NCI-H2227 (cell line): ENCODE results near the gene E2F6.

ENCODE experiments used
- DNase-seq: peaks from one replicate; lab custom pipeline; 2025; ENCODE audit not compliant: unreplicated experiment; lab: John Stamatoyannopoulos, UW

Gene E2F6

GRCh38 chr2:11465485-11466306 is at the start of gene E2F6:
TSS of gene E2F6 (minus strand) at chr2:11466161. CDS start at chr2:11465879, 282 bp downstream.
- peak; percentile 97 for DNase-seq

GRCh38 chr2:11515490-11515981 is 49.6 kb upstream of the E2F6 start:
- DNase-seq, result no peak

- DNase-seq, result no peak
Observed at GRCh38 chr2:11514904-11515303, 48.9 kb upstream of the E2F6 start.

- DNase-seq, result no peak
Observed at GRCh38 chr2:11514081-11514730, 48.2 kb upstream of the E2F6 start.

GRCh38 chr2:11513319-11513718 is 47.4 kb upstream of the E2F6 start:
- no peak for DNase-seq

GRCh38 chr2:11512431-11512830 is 46.5 kb upstream of the E2F6 start:
- DNase-seq, result no peak

- DNase-seq, result no peak
Observed at GRCh38 chr2:11509657-11510360, 43.8 kb upstream of the E2F6 start.

- no peak for DNase-seq
Observed at GRCh38 chr2:11508279-11508678, 42.3 kb upstream of the E2F6 start.

- no peak for DNase-seq
Observed at GRCh38 chr2:11507517-11507916, 41.6 kb upstream of the E2F6 start.

- DNase-seq, result no peak
Observed at GRCh38 chr2:11506611-11506969, 40.6 kb upstream of the E2F6 start.

- DNase-seq, result no peak
Observed at GRCh38 chr2:11505652-11506610, 40.0 kb upstream of the E2F6 start.

GRCh38 chr2:11503354-11503927 is 37.5 kb upstream of the E2F6 start:
- no peak for DNase-seq

GRCh38 chr2:11502740-11503292 is 36.9 kb upstream of the E2F6 start:
- DNase-seq, result no peak

GRCh38 chr2:11500702-11501303 is 34.8 kb upstream of the E2F6 start:
- DNase-seq, result no peak

GRCh38 chr2:11499081-11499743 is 33.3 kb upstream of the E2F6 start:
- no peak for DNase-seq

- no peak for DNase-seq
Observed at GRCh38 chr2:11498543-11499034, 32.6 kb upstream of the E2F6 start.

GRCh38 chr2:11495844-11496681 is 30.1 kb upstream of the E2F6 start:
- peak; percentile 53 for DNase-seq

- DNase-seq, result no peak
Observed at GRCh38 chr2:11494310-11494709, 28.3 kb upstream of the E2F6 start.
